ENCODE data around the gene PTGIS.

- TF ChIP-seq CTCF (IDR thresholded peaks at IDR 0.05 in 8 of 11, conservative IDR thresholded peaks at IDR 0.05 in 3 of 11) (no peak), POLR2A (IDR thresholded peaks at IDR 0.05) (no peak), POLR2AphosphoS5 (IDR thresholded peaks at IDR 0.05) (no peak)
Observed at GRCh38 chr20:49501917-49502316, 66.0 kb downstream of the PTGIS start.
